Fibroblast of the conjunctiva (primary cell): ENCODE results near the gene SUSD3.
A peak's percentile ranks its signal among the peaks of the same experiment; 100 is the strongest.
"Not testable (repeated sequence)": the region's sequence is repeated elsewhere in the genome, so short reads cannot be mapped to it uniquely, and the experiment has no call there.

Experiments
- DNase-seq: peaks from one replicate; pipeline ENCODE4 v3.0.0-alpha.2; 2010; ENCODE audit warnings: low read depth

SUSD3 gene

DNA sequence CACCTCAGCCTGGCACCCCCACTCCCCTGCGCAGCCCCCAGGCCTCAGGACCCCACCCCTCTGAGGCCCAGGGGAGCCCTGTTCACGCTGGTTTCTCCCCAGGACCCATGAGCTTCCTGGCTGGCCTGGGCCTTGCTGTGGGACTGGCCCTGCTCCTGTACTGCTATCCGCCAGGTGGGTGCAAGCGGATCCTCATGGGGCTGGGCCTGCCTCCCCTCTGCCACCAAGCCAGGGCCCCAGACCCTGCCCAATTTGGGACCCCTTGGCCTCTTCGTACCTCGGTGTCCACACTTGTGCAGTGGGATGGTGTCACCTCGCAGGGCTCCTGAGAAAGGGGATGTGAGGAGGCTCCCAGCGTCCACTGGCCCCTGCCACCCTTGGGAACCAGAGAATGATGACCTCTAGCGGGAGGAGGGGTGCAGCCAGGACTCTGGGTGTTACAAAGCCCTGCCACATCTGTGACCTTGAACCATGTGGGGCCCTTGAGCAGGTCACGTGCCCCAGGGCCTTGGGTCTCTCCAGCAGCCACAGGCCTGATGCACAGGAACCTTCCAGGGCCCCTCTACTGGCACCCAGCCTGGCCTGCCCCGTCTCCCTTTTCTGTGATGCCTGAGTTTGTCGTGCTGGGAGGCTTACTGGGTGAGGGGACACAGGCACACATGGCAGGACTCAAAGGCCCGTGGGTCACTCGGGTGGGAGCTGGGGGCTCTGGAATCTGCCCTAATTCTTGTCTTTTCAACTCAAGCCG, 53.8 kb downstream of the SUSD3 start:
- DNase-seq, result no peak

DNA sequence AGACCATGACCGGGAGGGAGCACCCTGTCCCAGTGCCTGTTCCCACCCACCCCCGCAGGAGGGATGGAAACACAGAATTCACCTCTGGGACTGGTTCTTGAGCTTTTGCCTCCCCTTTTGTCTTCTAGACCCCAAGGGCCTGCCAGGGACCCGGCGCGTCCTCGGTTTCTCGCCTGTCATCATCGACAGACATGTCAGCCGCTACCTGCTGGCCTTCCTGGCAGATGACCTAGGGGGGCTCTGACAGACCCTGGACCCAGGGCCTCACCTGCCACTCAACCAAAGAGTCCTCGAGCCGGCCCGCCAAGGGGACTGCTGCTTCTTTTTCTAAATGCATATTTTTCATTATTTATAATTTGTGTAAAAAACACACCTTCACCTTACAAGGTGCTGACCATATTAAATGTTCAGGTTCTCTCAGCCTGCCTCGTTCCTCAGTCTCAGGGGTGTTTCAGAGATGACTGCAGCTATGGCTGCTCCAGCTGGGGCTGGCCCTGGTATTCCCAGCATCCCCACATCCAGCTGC, 54.4 kb downstream of the SUSD3 start:
- DNase-seq, result no peak

DNA sequence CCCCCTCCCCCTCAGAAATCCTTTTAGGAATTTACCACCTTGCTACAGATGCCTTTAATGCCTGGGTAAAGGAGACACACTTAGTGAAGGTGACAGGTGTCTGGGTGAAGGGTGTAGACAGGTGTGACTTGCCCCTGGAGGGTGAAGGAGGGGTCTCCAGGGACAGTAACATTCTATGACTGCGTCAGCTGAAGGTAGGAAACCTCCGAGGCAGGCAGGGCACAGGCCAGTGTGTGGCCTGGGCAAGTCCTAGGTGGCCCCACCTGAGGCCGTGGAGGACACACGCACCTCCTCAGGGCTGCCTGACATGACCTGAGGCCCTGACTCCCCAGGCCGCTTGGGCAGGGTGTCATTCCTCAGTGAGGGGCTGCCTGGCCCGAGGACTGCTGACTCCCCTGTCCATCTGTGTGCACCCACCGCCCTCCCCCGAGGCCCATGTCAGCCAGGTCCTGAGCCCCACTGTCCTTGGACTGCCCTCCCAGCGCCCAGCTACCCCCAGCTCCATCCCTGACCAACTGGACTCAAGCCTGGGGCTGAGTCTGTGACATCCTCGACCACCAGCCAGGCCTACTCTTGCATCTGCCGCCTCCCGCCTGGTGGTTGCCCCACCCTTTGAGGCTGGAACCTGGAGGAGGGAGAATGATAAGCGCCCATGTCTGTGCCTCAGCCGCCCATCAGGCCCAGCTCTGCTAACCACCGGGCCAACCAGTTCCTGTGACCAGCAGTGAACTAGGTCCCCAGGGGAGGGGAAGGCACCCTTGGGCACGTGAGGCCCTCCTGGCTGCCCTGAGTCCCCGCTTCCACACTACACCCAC, 55.9 kb downstream of the SUSD3 start:
- DNase-seq, result no peak

DNA sequence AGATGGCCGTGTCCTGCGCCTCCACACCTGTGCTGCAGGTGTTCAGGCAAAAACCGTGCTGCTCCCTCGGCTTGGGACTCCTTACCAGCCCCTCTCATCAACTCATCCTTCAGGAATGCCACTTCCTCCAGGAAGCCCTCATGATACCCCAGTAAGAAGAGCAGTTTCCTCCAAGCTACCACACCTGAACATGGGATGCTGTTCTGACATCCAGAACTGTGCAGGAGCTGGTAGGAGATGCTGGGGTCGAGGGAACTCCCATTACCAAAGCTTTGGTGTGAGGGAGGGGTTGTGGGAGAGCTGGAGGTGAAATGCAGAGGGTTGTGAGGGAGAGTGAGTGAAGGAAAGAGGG, 56.5 kb downstream of the SUSD3 start:
- no peak for DNase-seq

DNA sequence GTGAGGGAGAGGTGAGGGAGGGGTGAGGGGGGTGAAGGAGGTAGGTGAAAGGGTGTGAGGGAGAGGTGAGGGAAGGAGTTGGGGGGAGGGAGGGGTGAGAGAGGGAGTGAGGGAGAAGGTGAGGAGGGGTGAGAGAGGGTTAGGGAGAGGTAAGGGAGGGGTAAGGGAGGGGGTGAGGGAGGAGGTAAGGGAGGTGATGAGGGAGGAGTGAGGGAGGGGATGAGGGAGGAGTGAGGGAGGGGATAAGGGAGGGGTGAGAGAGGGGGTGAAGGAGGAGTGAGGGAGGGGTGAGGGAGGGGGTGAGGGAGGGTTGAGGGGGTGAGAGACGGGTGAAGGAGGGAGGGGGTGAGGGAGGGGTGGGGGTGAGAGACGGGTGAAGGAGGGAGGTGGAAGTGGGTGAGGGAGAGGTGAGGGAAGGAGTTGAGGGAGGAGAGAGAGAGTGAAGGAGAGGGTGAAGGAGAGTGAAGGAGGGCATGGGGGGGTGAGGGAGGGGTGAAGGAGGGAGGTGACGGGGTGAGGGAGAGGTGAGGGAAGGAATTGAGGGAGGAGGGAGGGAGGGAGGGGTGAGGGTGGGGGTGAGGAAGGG, 57.1 kb downstream of the SUSD3 start:
- DNase-seq, result no peak

DNA sequence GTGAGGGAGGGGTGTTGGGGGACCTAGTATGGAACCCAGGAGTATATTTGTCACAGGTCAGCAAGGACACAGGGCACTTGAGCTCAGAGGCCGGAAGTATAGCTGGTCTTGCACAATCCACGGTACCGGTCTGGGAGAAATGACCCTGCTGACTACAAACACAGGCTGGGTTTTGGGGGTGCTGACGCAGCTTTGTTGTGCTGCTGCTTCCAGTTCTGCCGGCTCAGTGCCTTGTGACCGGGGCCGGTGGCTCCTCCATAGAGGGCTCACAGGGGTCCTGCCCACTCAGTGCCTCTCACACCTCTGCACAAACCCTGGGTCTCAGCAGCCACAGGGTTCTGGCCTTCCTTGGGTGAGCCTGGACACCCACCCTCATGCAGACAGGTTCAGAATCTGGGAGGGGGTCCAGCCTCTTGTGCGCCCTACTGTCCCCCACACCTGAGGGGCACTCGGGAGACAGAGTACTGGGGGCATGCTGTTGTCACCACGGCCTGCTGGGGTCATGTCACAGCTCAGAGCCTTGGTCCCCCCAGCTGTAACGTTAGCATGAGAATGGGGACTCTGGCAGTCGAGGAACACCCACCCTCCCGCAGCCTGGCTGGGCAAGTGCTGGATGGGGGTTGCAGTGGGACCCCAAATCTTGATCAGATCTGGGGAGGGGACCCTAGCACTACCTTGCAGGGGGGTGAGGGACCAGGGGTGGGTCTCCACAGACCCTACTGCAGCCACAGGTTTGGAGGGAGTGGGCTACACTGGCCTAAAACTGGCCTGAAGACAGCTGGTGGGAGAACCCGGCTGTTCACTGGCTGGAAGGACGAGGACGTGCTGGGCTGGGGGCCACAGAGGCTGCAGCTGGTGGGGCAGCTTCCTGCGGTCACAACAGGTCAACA, 57.8 kb downstream of the SUSD3 start:
- DNase-seq, result no peak

DNA sequence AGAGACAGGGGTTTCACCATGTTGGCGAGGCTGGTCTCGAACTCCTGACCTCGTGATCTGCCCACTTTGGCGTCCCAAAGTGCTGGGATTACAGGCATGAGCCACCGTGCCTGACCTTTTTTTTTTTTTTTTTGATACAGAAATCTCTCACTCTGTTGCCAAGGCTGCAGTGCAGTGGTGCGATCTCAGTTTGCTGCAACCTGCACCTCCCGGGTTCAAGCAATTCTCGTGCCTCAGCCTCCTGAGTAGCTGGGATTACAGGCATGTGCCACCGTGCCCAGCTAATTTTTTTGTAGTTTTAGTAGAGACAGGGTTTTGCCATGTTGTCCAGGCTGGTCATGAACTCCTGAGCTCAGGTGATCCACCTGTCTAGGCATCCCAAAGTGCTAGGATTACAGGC, 59.0 kb downstream of the SUSD3 start:
- DNase-seq, result not testable (repeated sequence)

DNA sequence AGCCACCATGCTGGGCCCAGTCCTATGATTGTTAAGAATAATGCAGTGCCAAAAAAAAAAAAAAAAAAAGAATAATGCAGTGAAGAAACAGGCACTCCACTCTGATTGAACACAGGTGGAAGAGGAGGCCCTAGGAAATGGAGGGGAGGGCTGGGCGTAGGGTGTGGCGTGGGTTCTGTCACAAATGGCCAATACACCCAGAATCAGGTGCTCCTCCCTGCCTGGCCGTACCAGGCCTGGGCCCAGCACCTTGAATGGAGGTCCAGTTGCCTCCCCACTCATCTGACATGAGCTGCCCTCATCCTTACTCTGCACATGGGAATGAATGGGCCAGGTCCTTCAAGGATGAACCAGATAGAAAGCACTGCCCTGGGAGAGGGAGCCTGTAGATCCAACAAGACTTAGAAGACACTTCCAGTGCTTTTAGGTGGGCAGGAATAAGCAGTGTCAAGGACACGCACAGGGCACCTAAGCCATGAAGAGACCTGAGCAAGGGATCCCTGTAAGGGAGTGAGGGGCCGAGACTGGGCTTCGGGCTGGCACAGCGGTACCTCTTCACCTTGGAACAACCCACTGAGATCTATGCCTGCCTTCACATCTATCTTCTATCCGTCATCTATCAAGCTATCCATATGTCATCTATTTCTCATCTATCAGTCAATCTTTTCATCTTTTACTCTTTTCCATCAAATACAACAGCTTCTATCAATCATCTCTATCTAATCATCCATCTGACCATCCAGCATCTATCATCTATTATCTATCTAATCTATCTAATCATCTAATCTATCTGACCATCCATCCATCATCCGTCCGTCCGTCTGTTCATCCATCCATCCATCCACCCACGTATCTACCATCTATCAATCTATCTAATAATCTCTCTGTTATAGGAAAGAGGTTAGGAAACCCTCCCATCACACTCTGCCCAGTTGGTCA, 59.7 kb downstream of the SUSD3 start:
- DNase-seq, result no peak

DNA sequence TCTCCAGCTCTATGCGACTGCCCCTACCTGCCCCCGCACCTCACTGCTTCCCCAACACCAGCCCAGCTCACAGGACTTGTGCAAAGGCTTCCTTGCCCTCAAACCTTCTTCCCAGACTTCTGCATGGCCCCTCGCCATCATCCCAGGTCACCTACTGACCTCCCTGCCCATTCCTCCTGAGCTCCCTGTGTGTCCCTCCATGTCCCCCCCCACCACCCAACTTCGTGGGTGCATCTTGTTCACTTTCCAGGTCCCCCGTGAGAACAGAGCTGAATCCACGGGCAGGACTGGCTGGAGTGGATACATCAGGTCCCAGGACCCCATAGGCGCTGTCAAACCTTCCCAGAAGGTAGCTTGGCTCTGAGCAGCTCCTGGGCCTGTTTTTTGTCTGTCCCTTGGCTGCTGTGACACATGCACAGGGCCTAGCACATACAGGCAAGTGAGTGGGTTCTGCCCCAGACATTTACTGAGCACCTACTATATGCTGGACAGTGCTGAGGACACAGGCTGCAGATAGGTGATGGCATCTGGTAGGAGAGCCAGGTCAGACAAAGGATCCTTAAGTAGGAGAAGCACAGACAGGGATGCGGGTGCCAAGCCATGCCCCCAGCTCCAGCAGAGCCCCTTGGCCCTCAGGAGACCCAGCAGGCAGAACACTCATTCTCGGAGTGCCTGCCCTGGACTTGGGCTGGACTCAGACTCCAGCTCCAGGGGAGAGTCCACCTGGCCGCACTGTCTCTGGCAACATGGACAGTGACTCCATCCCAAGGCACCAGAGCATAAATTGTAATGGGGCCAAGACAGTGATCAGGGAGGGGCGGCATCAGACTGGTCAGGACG, 60.6 kb downstream of the SUSD3 start:
- no peak for DNase-seq

DNA sequence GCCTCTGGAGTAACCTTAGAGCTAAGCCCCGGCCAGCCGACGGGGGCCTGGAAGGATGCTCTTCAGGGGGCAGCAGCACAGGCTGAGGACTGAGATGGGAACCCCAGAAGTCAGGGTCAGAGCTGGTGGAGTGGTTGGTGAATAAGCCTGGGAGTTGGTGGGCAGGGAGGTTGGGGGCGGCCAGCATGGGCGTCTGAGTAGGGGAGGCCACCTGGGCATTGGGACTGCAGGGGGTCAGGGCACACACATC, 61.1 kb downstream of the SUSD3 start:
- no peak for DNase-seq

DNA sequence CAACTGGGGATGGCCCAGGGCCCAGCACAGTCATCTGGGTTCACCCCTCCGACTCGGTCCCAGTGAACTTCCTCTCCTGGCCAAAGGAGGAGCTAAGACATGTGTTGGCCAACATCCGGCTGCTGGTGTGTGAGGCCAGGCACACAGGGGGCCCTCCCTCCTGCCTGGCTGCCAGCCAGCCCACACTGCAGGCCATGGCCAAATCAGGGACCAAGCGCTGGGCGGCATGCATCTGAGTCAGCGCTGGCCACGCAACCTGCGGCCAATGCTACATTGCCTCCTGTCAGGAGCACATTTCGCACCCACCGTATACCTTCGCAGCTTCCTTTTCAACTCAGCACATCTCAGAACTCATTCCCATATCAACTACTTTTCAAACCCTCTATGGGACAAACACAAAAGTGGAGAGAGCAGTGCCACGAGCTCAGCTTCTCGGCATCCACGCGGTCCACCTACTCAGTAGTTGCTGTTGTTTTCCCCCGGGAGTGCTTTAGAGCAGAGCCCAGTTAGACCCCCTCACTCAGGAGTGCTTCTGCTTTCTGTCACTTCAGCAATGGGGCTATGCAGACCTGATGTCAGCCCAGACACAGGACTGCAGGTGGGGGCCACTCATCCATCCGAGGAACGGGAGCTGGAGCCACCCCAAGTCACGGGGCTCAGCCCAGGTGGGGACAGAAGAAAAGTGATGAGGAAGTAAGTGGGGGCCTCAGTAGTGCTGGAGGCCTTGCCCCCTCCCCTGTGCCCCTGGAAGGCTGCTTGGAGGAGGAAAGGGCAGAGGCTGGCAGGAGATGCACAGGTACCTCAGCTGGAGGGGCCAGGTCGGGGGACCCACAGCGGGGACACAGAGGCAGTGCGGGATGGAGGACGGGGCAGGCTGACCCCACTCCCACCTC, 61.7 kb downstream of the SUSD3 start:
- peak; percentile 89 for DNase-seq

DNA sequence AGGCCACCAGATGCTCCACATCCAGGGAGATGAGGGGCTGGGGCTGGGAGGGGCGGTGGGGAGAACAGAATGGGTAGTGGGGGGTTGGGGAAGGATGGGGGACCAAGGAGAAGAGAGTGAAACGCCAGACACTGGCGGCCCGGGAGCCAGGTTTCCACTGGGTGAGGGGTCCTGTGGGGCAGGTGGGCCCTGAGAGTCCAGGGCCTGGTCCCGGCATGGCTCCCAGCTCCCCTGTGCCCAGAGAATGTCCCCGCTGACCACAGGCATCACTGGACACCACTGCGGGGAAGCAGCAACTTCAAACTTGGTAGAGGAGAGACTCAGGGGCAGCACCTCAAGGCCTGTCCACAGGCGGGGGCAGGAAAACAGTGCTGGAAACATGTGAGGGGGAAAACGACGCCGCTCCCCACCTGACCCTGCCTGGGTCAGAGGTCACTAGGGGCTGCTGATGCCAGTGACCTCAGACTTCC, 62.4 kb downstream of the SUSD3 start:
- DNase-seq, result no peak

DNA sequence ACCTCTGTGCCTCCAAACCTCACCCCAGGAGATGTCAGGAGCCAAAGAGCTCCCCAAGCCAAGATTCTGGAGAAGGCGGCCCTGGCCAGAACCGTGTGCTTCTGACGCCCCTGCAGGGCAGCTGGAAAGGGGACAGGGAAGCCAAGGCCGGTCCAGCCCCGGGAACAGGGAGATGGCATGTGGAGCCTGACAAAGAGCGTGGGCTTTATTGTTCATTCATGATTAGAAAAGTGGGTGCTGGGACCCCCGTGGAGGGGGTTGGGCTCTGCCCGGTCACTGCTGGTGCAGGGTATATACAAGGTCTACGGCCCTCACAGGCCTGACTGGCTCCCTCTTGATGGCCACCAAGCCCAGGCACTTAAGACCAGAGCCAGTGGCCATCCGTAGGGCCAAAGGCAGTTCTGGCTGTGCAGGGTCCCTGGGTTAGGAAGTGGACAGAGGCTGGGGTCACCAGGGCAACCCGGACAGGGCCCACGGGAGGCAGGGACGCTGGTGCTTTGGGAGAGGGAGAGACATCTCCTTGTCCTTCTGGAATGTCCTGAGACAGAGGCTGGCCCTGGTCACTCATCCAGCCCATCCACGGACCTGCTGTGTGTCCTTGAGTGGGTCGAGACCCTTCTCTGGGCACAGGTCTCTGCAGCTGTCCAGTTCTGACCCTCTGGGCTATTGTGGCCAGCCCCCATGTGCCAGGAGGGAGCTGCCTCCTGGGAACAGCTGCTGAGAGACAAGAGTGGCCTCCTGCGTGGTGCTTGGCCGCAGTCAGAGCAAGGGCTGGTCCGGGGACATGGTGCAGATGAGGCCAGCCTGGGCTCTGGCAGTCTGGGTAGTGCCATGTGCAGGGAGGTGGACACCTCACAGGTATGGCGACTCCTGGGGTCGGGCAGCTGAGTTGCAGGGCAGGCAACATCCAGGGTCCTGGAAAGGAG, 63.1 kb downstream of the SUSD3 start:
- no peak for DNase-seq

DNA sequence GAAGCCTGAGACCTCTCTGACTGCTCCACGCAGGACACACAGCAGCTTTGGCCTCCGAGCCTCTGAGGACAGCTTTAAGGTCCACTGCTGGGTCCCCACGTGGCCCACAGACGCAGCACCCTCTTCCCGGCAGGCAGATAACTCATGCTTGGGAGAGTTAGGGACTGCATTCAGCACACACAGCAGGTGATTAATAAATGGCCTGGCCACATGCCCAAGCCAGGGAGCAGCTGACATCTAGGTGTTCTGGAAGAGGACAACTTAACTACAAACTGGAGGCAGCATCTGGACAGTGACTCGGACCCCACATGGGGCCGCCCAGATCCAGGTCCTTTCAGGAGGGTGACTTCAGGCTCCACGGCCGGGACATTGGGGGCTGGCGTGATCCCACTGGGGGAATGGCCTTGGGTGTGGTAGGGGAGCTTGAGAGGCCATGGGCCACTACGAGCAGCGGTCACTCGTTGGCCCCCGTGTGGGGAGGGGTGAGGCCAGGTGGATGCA, 64.3 kb downstream of the SUSD3 start:
- no peak for DNase-seq

DNA sequence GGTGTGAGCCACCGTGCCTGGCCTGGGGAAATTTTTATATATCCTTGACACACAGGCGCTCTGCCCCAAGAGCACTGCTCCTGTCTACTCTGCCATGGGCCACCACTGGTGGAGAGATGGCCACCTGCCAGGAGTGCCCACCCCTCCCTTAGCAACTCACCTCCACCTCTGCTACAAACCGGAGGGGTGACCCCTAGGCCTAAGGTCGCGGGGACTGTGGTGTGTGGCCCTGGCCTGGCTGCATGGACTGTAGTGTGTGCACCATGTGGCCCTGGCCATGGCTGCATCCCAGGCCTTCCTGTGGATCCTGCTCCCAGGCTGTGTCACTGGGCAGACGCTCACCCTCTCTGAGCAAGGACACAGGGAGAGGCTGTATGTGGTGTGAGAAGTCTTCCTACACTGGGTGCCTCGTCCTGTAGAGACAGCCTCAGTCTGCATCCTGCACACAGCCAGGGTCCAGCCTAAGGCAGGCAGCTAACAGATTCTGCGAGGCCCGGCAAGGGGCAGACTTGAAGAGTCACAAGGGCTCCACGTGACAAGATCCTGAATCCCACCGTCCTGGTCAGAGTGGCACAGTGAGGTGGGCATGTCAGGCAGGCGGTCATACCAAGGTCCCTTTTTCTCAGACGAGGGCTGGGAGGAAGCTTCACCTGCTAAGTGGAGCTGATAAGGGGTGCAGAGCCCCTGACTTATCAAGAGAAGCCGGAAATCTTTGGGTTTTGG, 65.2 kb downstream of the SUSD3 start:
- DNase-seq, result no peak

DNA sequence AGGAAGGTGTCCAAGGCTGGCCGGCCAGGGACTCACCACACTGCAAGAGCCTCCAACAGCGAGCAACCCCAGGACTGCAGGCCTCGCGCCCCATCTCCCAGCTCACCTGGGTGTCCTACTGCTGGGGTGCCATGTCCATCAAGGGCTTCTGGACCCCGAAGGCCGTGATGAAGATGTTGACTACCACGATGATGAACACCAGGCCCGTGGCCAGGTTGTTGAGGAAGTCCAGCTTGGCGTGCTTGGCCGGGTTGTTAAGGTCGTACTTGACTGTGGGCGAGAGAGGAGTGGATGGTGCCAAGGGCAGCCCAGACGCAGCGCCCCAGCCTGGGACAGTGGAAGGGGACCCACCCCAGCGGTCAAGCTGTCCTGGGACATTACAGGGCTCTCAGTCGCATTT, 66.3 kb downstream of the SUSD3 start:
- no peak for DNase-seq

DNA sequence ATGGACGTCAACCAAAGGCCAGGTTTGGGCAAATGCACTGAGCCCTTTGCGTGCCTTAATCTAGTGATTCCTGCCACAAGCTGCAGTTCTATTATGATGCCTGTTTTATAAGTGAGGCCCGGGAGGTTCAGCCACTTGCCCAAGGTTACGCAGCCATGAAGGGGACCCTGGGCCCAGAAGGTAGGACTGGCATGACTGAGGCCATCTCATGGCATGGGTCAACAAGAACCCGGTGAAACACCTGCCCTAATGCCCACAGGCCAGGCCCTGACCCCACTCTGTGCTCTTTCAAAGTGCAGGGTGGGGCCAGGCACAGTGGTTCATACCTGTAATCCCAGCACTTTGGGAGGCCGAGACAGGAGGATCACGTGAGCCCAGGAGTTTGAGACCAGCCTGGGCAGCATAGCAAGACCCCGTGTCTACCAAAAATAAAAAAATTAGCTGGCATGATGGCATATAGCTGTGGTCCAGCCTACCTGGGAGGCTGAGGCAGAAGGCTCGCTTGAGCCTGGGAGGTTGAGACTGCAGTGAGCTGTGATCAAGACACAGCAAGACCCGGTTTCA, 66.9 kb downstream of the SUSD3 start:
- DNase-seq, result no peak
